Mucosa of descending colon (tissue), 3 donors: ENCODE measurements around the gene CPA3. TPM values are rescaled to one million over a fixed set of nuclear protein-coding genes. Genes with fewer than 3 reads are reported as not detected.

Experiments used
- ATAC-seq: fragments of 200-7000 bp; cut with Tn5 transposase; one replicate; pipeline ENCODE4 v1.9.1; 2020; ENCODE audit warnings: mild to moderate bottlenecking, moderate library complexity
- DNase-seq, 3 donors: peaks; one replicate each; pipeline ENCODE4 v3.0.0-alpha.2; 2020
- H3K36me3 ChIP-seq: fragments of 200-600 bp; one replicate; pipeline ENCODE4 v1.8.0; 2021; ENCODE audit warnings: low read depth, mild to moderate bottlenecking
- H3K4me1 ChIP-seq: fragments of 200-600 bp; one replicate; pipeline ENCODE4 v1.8.0; 2021; ENCODE audit warnings: low read depth, mild to moderate bottlenecking
- H3K4me3 ChIP-seq: fragments of 200-600 bp; one replicate; pipeline ENCODE4 v1.8.0; 2021; ENCODE audit warnings: mild to moderate bottlenecking
- H3K9me3 ChIP-seq: fragments of 200-600 bp; one replicate; pipeline ENCODE4 v1.8.0; 2021; ENCODE audit warnings: mild to moderate bottlenecking
- CTCF ChIP-seq: fragments of 200-600 bp; IDR thresholded peaks from one replicate; pipeline ENCODE4 v1.8.0; 2022; ENCODE audit warnings: antibody characterized with exemption, mild to moderate bottlenecking
- intact Hi-C, 2 donors: fragments of 100-400 bp; cut with DNase I in 1 of 2; cut with micrococcal nuclease in 1 of 2; formaldehyde crosslinking; loops; one replicate each; pipeline versions ENCODE4 v1.11.0 to v1.11.1; 2022; cut with DNase I, micrococcal nuclease
- total RNA-seq, 3 donors: library from RNA; stranded (reverse); fragmentation: NEBNext Ultra II Directional in 2 of 3; extraction: Animal tissue kit (Norgen Biotek cat#: 25700) in 2 of 3; gene quantifications; one replicate each; pipeline versions ENCODE4 v1.2.1 to v1.2.4, GENCODE V29; 2021 to 2023
- donor health status: DM: no; HTN: no; CAD: no; lungs with moderate emphysema.
- donor health status: DM: no; HTN: no; CAD: no.
- donor health status: DM: no; HTN: yes; CAD: no.

CPA3 gene
- total RNA-seq, 3 donors from 2014 or later = 1.8 to 20.6 (median 13.8) TPM

GRCh38 chr3:148873977-148874376, 8.9 kb downstream of the CPA3 start:
- ATAC-seq (no peak), DNase-seq (no peak)
- Histone ChIP-seq H3K9me3 (no peaks in the 10 kb centered on the region), H3K4me1 (no peaks in the 10 kb centered on the region), H3K36me3 (no peaks in the 10 kb centered on the region), H3K4me3 (no peak overlapping the region)
- no peak for TF ChIP-seq CTCF
- intact Hi-C loops = no loop called here

GRCh38 chr3:148878095-148878494, 13.0 kb downstream of the CPA3 start:
- DNase-seq (no peak), ATAC-seq (no peak)
- H3K9me3 ChIP-seq = no peaks in the 10 kb centered on the region
- H3K36me3 ChIP-seq = no peaks in the 10 kb centered on the region
- no peaks in the 10 kb centered on the region for H3K4me1 ChIP-seq
- no peak for TF ChIP-seq CTCF
- H3K4me3 ChIP-seq = no peak overlapping the region
- intact Hi-C loops = no loop called here

- ATAC-seq (no peak), DNase-seq (no peak)
- Histone ChIP-seq H3K36me3 (no peaks in the 10 kb centered on the region), H3K9me3 (no peaks in the 10 kb centered on the region), H3K4me3 (no peak overlapping the region), H3K4me1 (no peaks in the 10 kb centered on the region)
- intact Hi-C loops = no loop called here
- no peak for TF ChIP-seq CTCF
These were observed 14.2 kb downstream of the CPA3 start for GRCh38 chr3:148879256-148879655.

- Histone ChIP-seq H3K36me3 (no peaks in the 10 kb centered on the region), H3K4me3 (no peak overlapping the region), H3K9me3 (no peaks in the 10 kb centered on the region), H3K4me1 (no peaks in the 10 kb centered on the region)
- no peak for TF ChIP-seq CTCF
- ATAC-seq (no peak), DNase-seq (no peak)
- intact Hi-C loops = no loop called here
These were observed 15.6 kb downstream of the CPA3 start for GRCh38 chr3:148880681-148881080.

- Histone ChIP-seq H3K4me3 (no peak overlapping the region), H3K9me3 (no peaks in the 10 kb centered on the region), H3K36me3 (no peaks in the 10 kb centered on the region), H3K4me1 (no peaks in the 10 kb centered on the region)
- intact Hi-C loops = no loop called here
- DNase-seq (no peak), ATAC-seq (no peak)
- TF ChIP-seq CTCF = no peak
These were observed 16.2 kb downstream of the CPA3 start for GRCh38 chr3:148881286-148881685.

GRCh38 chr3:148882288-148882687, 17.2 kb downstream of the CPA3 start:
- Histone ChIP-seq H3K4me1 (no peaks in the 10 kb centered on the region), H3K36me3 (no peaks in the 10 kb centered on the region), H3K4me3 (no peak overlapping the region), H3K9me3 (no peaks in the 10 kb centered on the region)
- no peak for DNase-seq
- intact Hi-C loops = no loop called here
- TF ChIP-seq CTCF = no peak
- no peak for ATAC-seq
